NK-92 (cell line): Measurements from ENCODE around the gene NOTCH4.

Experiments used
- DNase-seq: peaks from one replicate; lab custom pipeline; 2025; ENCODE audit not compliant: unreplicated experiment; lab: John Stamatoyannopoulos, UW

Gene NOTCH4

GRCh38 chr6:32167761-32168262 lies 56.1 kb downstream of the NOTCH4 start:
- no peak for DNase-seq

- no peak for DNase-seq
These were observed 56.6 kb downstream of the NOTCH4 start for GRCh38 chr6:32167154-32167760.

GRCh38 chr6:32166411-32167061 lies 57.3 kb downstream of the NOTCH4 start:
- no peak for DNase-seq

GRCh38 chr6:32164295-32164694 lies 59.6 kb downstream of the NOTCH4 start, which contains the start of gene EGFL8:
TSS of gene EGFL8 (plus strand) at chr6:32164595. CDS start at chr6:32166166, 1,571 bp downstream.
- DNase-seq: no peak

- no peak for DNase-seq
These were observed 60.2 kb downstream of the NOTCH4 start for GRCh38 chr6:32163559-32164258.

GRCh38 chr6:32158052-32158451 lies 65.8 kb downstream of the NOTCH4 start:
- no peak for DNase-seq

GRCh38 chr6:32156891-32157290 lies 67.0 kb downstream of the NOTCH4 start:
- DNase-seq: no peak

GRCh38 chr6:32154514-32155161 lies 69.2 kb downstream of the NOTCH4 start:
- no peak for DNase-seq

GRCh38 chr6:32153564-32154513 lies 70.0 kb downstream of the NOTCH4 start, which contains the start of gene PPT2:
TSS of gene PPT2 (plus strand) at chr6:32154141. CDS start at chr6:32154595, 454 bp downstream.
- no peak for DNase-seq

GRCh38 chr6:32152769-32153563 lies 70.9 kb downstream of the NOTCH4 start:
- no peak for DNase-seq

- DNase-seq: no peak
These were observed 71.8 kb downstream of the NOTCH4 start, which contains the start of gene PRRT1 for GRCh38 chr6:32151863-32152768. TSS of gene PRRT1 (minus strand) at chr6:32151939. CDS start at chr6:32151827, 112 bp downstream.

- DNase-seq: no peak
These were observed 72.5 kb downstream of the NOTCH4 start for GRCh38 chr6:32151181-32151862.

GRCh38 chr6:32149932-32150870 lies 73.7 kb downstream of the NOTCH4 start:
- no peak for DNase-seq

- DNase-seq: no peak
These were observed 74.6 kb downstream of the NOTCH4 start for GRCh38 chr6:32149092-32149755.

- no peak for DNase-seq
These were observed 75.4 kb downstream of the NOTCH4 start for GRCh38 chr6:32148289-32149091.
